GM18873 (cell line): Measurements from ENCODE around the gene DNAI4.

Experiments
- ATAC-seq: cut with Tn5 transposase; IDR thresholded peaks from one replicate; pipeline ENCODE4 v1.9.1; 2021; ENCODE audit warnings: mild to moderate bottlenecking, moderate library complexity, moderate number of reproducible peaks; ENCODE audit not compliant: unreplicated experiment, low FRiP score

The DNAI4 gene

DNA sequence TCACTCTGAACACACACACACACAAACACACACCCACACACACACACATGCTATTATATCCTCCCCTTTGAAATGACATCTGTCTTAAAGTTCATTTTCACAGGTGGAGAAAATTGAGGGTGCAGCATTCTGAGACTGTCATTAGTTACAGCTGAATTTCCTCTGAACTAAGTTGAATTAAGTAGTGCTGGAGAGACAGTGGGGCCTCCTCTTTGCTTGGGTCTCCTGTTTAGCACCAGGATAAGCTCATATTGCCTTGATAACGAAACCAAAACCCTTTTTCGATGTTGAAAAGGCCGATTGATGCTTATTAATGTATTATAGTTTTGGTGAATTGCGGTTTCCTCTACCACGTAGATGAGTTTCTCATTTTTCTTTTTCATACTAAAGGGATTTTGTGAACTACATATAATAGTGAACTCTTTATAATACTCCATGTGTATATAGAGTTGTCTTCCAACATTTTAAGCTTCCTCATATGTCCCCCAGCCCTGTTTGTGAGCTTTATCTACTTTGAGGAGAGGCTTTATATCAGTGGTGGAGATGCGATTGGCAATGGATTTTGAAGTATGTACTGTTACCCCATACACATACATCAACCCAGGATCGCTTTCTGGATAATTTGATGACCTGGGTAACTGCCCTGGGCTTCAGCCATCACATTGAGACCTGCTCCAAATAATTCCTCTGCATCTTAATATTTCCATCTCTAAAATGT, 155.0 kb downstream of the DNAI4 start:
- no peak for ATAC-seq

DNA sequence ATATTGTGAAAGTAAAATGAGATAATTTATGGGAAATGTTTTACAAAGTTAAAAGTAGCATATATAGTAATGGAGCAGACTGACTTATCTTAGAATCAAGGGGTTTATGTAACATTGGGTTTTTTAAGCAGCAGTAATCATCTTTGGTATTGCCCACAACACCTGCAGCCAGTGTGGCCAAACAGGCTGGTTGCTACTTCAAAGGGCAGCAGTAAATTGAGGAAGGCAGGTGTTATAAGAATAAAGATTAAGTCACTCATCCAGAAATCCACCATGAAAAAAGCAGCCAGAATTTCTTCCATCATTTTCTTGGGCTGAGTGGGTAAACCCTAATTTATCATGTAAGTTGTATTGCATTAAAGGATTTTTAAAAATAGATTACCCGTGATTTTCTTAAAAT, 155.7 kb downstream of the DNAI4 start:
- ATAC-seq = no peak

DNA sequence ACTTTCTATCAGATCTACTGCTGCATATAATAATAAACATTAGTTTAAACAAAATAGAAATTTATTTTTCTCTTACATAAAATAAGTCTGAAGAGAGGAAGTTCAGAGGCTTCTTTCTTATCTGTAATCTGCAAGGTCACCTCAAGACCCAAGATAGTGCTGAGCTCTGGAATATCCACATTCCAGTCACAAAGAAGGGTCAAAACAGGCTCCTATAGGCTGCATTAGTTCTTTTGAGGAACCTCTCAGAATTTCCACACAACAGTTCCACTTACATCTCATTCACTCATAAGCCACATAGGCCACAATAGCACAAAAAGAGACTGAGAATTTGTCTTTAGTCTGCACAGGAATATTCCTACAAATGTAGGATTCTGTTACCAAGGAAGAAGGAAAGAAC, 157.0 kb downstream of the DNAI4 start:
- ATAC-seq = no peak

- no peak for ATAC-seq
Observed at GRCh38 chr1:66764994-66765578, 159.6 kb downstream of the DNAI4 start.
